HG03108 (cell line): ENCODE data around the gene WDFY2.
"Not testable (repeated sequence)": the region's sequence is repeated elsewhere in the genome, so short reads cannot be mapped to it uniquely, and the experiment has no call there.

Experiments used
- ATAC-seq: cut with Tn5 transposase; IDR thresholded peaks from one replicate; pipeline ENCODE4 v1.9.1; 2021; ENCODE audit warnings: moderate library complexity; ENCODE audit not compliant: unreplicated experiment

The WDFY2 gene

GRCh38 chr13:51629491-51630287 lies 45.4 kb downstream of the WDFY2 start:
- ATAC-seq: no peak

- no peak for ATAC-seq
Measured at GRCh38 chr13:51630288-51630615, 46.0 kb downstream of the WDFY2 start.

- no peak for ATAC-seq
Measured at GRCh38 chr13:51632591-51633362, 48.5 kb downstream of the WDFY2 start.

- no peak for ATAC-seq
Measured at GRCh38 chr13:51635137-51635878, 51.0 kb downstream of the WDFY2 start.

- no peak for ATAC-seq
Measured at GRCh38 chr13:51636349-51636890, 52.2 kb downstream of the WDFY2 start.

- ATAC-seq: no peak
Measured at GRCh38 chr13:51637852-51638215, 53.6 kb downstream of the WDFY2 start.

GRCh38 chr13:51638216-51638871 lies 54.1 kb downstream of the WDFY2 start:
- ATAC-seq: no peak

- ATAC-seq: no peak
Measured at GRCh38 chr13:51639171-51639570, 54.9 kb downstream of the WDFY2 start.

- ATAC-seq: not testable (repeated sequence)
Measured at GRCh38 chr13:51640696-51641095, 56.4 kb downstream of the WDFY2 start.

GRCh38 chr13:51643105-51643881 lies 59.0 kb downstream of the WDFY2 start:
- ATAC-seq: no peak

GRCh38 chr13:51643882-51644281 lies 59.6 kb downstream of the WDFY2 start:
- ATAC-seq: no peak

- ATAC-seq: no peak
Measured at GRCh38 chr13:51644654-51645053, 60.4 kb downstream of the WDFY2 start.

- no peak for ATAC-seq
Measured at GRCh38 chr13:51645154-51645650, 60.9 kb downstream of the WDFY2 start.

GRCh38 chr13:51645761-51646670 lies 61.8 kb downstream of the WDFY2 start:
- ATAC-seq: no peak

- no peak for ATAC-seq
Measured at GRCh38 chr13:51647067-51647466, 62.8 kb downstream of the WDFY2 start.

GRCh38 chr13:51652193-51652592 lies 67.9 kb downstream of the WDFY2 start:
- not testable (repeated sequence) for ATAC-seq

GRCh38 chr13:51659276-51660127 lies 75.2 kb downstream of the WDFY2 start:
- ATAC-seq: no peak

GRCh38 chr13:51660813-51661212 lies 76.6 kb downstream of the WDFY2 start:
- no peak for ATAC-seq
